ENCODE results near the gene ITPRID2.
"Not testable (repeated sequence)": the region's sequence is repeated elsewhere in the genome, so short reads cannot be mapped to it uniquely, and the experiment has no call there.

Gene ITPRID2

GRCh38 chr2:181958726-181959125, 67.2 kb downstream of the ITPRID2 start:
- no peak for DNase-seq (ENCODE audit: low read depth in 1 of 2, low spot score in 1 of 2)

- DNase-seq (ENCODE audit: low read depth in 1 of 2, low spot score in 1 of 2): no peak
Measured at GRCh38 chr2:181959508-181959907, 68.0 kb downstream of the ITPRID2 start.

- not testable (repeated sequence) for DNase-seq (ENCODE audit: low read depth in 1 of 2, low spot score in 1 of 2)
Measured at GRCh38 chr2:181961167-181961566, 69.6 kb downstream of the ITPRID2 start.

GRCh38 chr2:181962142-181962541, 70.6 kb downstream of the ITPRID2 start:
- no peak for DNase-seq (ENCODE audit: low read depth in 1 of 2, low spot score in 1 of 2)

GRCh38 chr2:181970160-181970794, 78.7 kb downstream of the ITPRID2 start:
- DNase-seq (ENCODE audit: low read depth in 1 of 2, low spot score in 1 of 2): no peak

GRCh38 chr2:181971032-181971431, 79.5 kb downstream of the ITPRID2 start:
- DNase-seq (ENCODE audit: low read depth in 1 of 2, low spot score in 1 of 2): no peak

GRCh38 chr2:181972431-181973170, 81.1 kb downstream of the ITPRID2 start:
- no peak for DNase-seq (ENCODE audit: low read depth in 1 of 2, low spot score in 1 of 2)

- DNase-seq (ENCODE audit: low read depth in 1 of 2, low spot score in 1 of 2): no peak
Measured at GRCh38 chr2:181973171-181973783, 81.7 kb downstream of the ITPRID2 start.

- DNase-seq (ENCODE audit: low read depth in 1 of 2, low spot score in 1 of 2): peak in 1 of 2 donors; percentile 23
Measured at GRCh38 chr2:181977661-181978350, 86.3 kb downstream of the ITPRID2 start.

- DNase-seq (ENCODE audit: low read depth in 1 of 2, low spot score in 1 of 2): no peak
Measured at GRCh38 chr2:181978351-181979150, 87.0 kb downstream of the ITPRID2 start.
